GM21717 (cell line): ENCODE results near the gene ZFP14.

Experiments used
- ATAC-seq: cut with Tn5 transposase; IDR thresholded peaks from one replicate; pipeline ENCODE4 v1.9.1; 2021; ENCODE audit warnings: mild to moderate bottlenecking, moderate library complexity; ENCODE audit not compliant: unreplicated experiment

Gene ZFP14

DNA sequence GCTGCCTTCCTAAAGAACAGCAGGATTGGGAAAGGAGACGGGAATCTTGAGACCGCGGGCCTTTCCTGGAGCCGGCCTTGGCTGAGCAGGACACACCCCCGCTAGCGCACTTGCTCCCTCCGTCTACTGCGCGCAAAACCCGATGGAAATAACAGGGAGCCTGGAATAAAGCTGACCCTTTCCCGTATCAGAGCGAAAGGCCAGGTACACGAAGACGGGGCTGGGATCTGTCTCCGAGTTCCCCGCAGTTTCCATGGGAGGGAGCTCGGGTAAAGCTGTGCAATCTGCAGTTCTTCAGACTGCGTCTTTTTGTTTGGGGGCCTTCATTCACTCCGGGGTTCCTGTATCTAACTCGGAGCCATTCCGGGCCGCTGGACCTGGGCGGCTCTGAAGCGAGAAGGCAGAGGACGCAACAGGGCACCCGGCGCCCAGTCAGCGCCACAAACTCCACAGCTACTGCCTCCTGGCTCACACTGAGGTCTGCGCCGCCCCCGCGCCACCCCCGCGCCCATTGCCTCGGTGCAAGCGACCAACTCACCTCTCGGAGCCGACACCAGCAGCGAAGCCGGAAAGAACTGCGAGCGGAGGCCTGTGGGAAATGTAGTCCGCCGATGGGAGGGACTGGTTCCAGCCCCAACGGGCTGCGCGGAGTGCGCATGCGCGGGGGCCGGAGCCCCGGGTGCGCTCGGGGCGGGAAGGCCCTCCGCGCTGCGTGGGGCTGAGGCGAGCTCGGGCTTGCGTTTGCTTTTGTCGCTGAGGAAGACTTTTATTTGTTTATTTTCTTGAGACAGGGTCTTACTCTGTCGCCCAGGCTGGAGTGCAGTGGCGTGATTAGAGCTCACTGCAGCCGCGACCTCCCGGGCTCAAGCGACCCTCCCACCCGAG is at the start of gene ZFP14:
TSS of gene ZFP14 (minus strand) at position 577 of the 885 bp plus-strand sequence. CDS start 11,309 bp downstream, outside the sequence.
- ATAC-seq = peak; percentile 92

- ATAC-seq = no peak
Observed at GRCh38 chr19:36423925-36424324, 44.9 kb upstream of the ZFP14 start.

- ATAC-seq = no peak
Observed at GRCh38 chr19:36421749-36422481, 42.9 kb upstream of the ZFP14 start.

GRCh38 chr19:36420961-36421748 is 42.2 kb upstream of the ZFP14 start:
- ATAC-seq = no peak

GRCh38 chr19:36418287-36419001 is 39.4 kb upstream of the ZFP14 start, which contains the start of gene ZFP82:
Gene ZFP82 (minus strand): TSS chr19:36418644. CDS start chr19:36409789, 8,855 bp downstream.
- ATAC-seq = no peak

DNA sequence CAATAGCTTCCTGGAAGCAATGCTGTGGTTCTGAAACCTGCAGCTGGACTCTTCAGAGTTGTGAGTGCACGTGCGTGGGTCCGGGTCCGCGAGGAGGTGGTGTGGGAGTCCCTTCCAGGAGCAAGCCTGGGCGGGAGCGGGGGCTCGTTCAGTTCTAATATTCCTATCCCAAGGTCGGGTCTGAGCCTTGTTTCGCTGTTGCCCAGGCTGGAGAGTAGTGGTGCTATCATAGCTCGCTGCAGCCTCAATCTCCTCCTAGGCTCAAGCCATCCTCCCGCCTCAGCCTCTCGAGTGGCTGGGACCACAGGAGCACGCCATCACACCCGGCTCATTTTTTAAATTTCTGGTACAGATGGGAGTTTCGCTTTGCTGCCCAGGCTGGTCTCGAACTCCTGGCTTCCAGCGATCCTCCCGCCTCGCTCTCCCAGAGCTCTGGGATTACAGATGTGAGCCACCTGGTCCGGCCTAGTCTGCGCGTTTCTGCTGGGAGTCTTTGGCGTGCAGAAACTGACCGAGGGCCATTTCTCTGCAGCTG is 38.8 kb upstream of the ZFP14 start:
- ATAC-seq = no peak

GRCh38 chr19:36409841-36410240 is 30.8 kb upstream of the ZFP14 start:
- ATAC-seq = no peak

DNA sequence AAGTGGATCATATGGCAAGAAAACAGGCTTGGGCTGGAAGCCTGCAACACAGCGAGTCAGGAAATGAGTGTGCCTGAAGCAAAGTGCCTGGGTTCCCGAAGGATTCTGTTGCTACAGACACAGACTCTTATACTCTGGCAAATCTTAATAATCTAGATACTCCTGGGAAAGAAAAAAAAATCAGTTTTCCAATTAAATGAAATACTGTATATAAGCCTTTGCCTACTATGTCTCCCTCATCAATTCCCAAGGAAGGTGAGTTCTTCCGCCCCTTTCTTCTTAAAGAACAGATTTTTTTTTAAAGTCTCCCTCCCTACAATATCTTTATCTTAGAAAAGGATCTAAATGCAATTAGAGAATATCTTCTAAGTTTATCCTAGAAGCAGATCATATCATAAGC is 29.1 kb upstream of the ZFP14 start:
- no peak for ATAC-seq

- no peak for ATAC-seq
Observed at GRCh38 chr19:36404498-36404897, 25.5 kb upstream of the ZFP14 start.

DNA sequence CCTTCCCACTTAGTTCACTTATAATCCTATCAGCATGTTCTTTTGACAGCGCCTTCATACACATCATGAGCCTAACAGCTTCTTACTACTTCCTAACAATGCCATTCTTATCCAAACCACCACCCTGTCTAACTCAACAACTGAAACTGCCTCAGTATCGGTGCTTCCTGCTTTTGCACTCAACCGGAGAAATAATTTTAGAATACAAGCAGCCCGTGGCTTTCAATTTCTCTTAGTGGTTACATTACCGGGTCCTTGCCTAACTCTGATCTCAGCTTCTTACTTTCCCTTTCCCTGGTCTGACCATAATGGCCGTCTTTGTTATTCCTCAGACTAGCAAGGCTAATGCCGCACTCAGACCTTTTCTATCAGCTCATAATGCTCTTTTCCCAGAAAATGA is 22.5 kb upstream of the ZFP14 start:
- no peak for ATAC-seq

GRCh38 chr19:36398571-36398970 is 19.6 kb upstream of the ZFP14 start:
- no peak for ATAC-seq

DNA sequence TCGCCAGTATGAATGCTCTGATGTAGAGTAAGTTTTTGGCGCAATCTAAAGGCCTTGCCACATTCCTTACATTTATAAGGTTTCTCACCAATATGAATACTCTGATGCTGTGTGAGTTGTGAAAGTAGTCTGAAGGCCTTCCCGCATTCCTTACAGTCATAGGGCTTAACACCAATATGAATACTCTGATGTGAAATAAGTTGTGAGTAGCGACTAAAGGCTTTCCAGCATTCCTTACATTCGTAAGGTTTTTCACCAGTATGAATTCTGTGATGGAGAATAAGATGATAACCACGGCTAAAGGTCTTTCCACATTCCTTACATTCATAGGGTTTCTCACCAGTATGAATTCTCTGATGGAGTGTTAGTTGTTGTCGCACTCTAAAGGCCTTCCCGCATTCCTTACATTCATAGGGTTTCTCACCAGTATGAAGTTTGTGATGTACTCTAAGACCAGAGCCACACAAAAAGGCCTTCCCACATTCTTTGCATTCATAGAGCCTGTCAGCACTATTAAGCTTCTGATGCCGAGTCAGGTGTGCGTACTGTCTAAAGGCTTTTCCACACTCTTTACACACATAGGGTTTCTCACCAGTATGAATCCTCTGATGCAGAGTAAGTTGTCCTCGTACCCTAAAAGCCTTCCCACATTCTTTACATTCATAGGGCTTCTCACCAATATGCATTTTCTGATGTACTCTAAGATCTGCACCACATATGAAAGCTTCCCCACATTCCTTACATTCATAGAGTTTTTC is 14.1 kb upstream of the ZFP14 start:
- ATAC-seq = no peak

DNA sequence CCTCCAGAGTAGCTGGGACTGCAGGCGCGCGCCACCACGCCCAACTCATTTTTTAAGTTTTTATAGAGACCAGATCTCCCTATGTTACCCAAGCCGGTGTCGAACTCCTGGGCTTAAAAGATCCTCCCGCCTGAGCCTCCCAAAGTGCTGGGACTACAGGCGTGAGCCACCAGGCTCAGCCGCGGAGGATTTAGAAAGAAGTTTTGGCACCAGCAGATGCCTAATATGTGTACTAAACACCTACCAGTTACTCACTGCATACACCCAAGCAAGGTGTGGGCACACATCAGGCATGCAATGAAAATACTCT is 464 bp upstream of the ZFP14 start:
- ATAC-seq = no peak

DNA sequence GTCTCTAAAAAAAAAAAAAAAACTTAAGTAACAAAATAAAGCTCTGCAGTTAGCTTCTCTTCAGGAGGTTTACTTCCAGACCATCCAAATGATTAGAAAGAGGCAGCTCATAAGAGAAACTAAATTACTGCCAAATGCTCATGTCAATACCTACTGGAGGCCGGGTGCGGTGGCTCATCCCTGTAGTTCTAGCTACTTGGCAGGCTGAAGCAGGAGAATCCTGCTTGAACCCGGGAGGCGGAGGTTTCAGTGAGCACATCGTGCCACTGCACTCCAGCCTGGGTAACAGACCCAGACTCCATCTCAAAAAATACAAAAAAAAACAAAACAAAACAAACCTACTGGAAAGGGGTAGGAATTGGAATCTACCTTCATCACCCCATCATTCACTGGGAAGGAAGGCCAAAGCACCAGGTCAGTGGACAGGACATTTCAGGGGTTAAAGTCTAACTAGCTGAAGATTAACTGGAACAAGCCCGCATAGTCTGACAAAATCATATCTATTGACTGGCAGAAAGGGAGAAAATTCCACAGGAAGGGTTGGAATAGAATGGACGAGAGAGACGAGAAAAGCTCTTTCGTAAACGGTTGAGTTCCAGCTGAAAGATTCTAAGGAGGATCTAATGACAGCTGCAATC is 1.3 kb downstream of the ZFP14 start:
- ATAC-seq = no peak

- no peak for ATAC-seq
Observed at GRCh38 chr19:36373638-36374156, 5.3 kb downstream of the ZFP14 start.

DNA sequence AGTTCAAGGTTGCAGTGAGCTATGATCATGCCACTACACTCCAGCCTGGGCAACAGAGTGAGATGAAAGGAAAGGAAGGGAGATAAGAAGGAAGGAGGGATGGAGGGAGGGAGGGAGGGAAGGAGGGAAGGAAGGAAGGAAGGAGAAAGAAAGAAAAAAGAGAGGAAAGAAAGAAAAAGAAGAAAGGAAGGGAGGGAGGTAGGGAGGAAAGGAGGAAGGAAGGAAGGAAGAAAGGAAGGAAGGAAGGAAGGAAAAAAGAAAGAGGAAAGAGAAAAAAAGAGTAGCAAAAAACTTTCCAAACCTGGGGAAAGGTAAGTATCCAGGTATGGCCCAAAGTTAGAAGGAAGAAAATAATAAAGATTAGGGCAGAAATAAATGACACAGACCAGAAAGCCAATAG is 7.1 kb downstream of the ZFP14 start:
- ATAC-seq = no peak

GRCh38 chr19:36363845-36364244 is 15.2 kb downstream of the ZFP14 start:
- ATAC-seq = no peak

GRCh38 chr19:36340786-36341372 is 38.1 kb downstream of the ZFP14 start:
- no peak for ATAC-seq
